AG08395 (cell line): ENCODE data around the gene METTL4.
"Not testable (repeated sequence)": the region's sequence is repeated elsewhere in the genome, so short reads cannot be mapped to it uniquely, and the experiment has no call there.

Source experiments
- DNase-seq: peaks from one replicate; pipeline ENCODE4 v3.0.0; 2012; ENCODE audit warnings: mixed read lengths, low spot score

The METTL4 gene

GRCh38 chr18:2559249-2559648 lies 12.1 kb downstream of the METTL4 start:
- no peak for DNase-seq

GRCh38 chr18:2557536-2557935 lies 13.8 kb downstream of the METTL4 start:
- no peak for DNase-seq

GRCh38 chr18:2555895-2556294 lies 15.4 kb downstream of the METTL4 start:
- DNase-seq: no peak

- DNase-seq: no peak
Observed at GRCh38 chr18:2554696-2555095, 16.6 kb downstream of the METTL4 start.

DNA sequence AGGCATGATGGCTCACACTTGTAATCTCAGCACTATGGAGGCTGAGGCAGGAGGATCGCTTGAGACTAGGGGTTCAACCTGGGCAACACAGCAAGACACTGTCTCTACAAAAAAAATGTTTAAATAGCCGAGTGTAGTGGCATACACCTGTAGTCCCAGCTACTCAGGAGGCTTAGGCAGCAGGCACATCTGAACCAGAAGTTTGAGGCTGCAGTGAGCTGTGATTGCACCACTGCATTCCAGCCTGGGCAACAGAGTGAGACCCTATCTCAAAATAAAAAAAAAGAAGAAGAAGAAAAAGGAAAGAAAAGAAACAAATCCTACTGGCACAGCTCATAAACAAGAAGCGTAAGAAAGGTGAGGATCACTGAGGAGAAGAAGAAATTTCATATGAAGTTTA lies 19.9 kb downstream of the METTL4 start:
- DNase-seq: no peak

GRCh38 chr18:2549462-2549861 lies 21.8 kb downstream of the METTL4 start:
- DNase-seq: no peak

DNA sequence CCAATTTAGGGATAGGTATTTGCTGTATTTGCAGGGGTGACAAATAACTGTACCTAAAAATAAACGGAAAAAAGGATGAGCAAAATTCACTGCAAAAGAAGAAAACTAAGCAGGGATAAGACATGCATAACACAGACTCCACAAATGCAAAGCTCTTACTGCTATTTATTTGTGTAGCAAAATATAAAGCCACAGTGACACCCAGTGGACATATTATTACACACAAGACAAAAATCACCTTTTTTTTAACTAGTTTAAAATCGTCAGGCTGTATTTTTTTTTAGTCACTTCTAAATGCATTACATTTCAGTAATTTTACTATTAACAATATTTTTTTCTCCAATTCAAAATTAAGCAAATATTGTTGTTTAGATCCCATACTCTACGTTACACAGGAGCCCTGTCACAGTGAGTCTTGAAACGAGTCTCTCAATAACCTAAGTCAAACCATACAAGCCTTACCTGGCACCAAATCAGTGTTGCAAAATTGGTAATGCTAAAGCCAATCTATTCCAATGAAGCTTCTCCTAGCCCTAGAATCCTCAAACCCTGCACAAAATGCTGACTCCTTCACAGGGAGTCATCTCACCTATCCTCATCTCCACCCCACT lies 23.7 kb downstream of the METTL4 start:
- peak; percentile 51 for DNase-seq

GRCh38 chr18:2545155-2545554 lies 26.1 kb downstream of the METTL4 start:
- DNase-seq: no peak

- DNase-seq: peak; percentile 45
Observed at GRCh38 chr18:2541925-2542563, 29.3 kb downstream of the METTL4 start.

GRCh38 chr18:2540575-2540974 lies 30.7 kb downstream of the METTL4 start:
- DNase-seq: no peak

GRCh38 chr18:2538844-2539243 lies 32.5 kb downstream of the METTL4 start:
- DNase-seq: no peak

GRCh38 chr18:2538236-2538635 lies 33.1 kb downstream of the METTL4 start:
- DNase-seq: no peak

- DNase-seq: no peak
Observed at GRCh38 chr18:2537296-2537695, 34.0 kb downstream of the METTL4 start.

GRCh38 chr18:2536493-2536892 lies 34.8 kb downstream of the METTL4 start:
- peak; percentile 7 for DNase-seq

DNA sequence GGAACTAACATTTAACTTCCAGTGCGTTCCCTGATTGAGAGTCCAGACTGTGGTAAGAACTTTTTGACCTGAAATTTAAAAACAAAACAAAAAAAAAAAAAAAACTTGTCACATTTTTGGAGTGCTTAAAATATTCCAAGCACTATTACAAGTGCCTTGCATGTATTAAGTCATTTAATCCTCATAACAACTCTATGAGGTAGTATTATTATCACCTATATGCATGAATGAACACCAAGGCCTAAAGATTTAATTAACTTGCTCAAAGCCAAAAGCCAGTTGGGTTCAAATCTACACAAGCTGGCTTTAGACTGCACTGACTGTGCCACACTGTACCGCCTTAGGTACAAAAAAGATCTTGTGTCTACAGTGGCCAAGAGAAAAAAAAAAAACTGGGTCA lies 35.2 kb downstream of the METTL4 start:
- DNase-seq: no peak

DNA sequence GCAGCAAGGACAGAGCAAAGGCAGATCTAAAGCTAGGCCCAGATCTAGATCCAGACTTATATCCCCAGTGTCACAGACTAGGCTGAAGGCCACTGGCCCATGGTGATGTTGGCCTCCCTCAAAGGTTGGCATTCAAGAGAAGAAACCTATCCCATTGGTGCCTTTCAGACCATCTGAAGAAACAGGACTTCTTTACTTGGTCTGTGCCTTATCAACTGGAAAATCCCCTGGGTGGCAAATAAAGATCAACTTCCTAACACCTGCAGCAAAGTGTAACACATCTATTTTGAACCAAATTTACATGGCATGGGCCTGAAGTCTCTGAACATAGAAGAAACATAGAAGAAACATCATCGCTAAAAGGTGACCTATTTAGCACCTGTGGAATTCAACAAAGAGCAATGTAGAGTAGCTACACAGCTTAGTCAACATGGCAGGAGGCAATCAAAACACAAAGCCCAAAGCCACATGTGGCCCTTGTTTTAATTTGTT lies 35.8 kb downstream of the METTL4 start:
- DNase-seq: no peak

DNA sequence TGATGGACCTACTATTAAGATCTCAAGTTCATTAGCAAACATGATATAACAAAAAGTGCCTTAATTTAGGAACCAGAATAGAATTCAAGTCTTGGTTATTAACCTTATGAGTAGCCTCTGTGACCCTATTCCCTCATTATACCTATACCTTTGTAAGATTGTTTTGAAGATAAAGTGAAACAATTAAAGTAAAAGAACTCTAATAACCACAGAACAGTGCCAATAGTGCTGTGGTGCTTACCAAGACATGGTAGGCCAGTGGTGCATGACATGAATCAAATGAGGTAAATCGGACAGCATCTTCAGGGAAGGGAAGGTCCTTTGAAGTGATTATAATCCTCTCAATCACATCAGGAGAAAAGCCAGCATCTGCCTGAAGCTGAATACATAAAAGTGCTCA lies 36.4 kb downstream of the METTL4 start:
- DNase-seq: no peak

DNA sequence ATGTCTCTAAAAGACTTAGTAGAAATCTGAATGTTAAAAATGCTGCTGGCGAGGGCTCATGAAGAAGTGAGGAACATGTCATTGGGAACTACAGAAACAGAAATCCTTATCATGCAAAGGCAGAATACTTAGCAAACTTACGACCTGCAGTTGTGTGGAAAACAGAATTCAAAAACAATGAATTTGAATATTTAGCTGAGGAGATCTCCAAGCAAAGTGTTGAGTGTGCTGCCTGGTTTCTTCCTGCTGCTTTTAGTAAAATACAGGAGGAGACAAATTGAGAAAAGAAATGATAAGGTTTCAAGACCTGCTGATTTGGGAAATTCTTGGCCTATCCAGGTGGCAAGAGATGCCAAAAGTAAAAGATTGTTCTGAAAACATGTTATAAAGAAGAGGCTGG lies 38.5 kb downstream of the METTL4 start:
- no peak for DNase-seq

GRCh38 chr18:2531751-2532150 lies 39.6 kb downstream of the METTL4 start:
- no peak for DNase-seq

- DNase-seq: no peak
Observed at GRCh38 chr18:2529154-2529553, 42.2 kb downstream of the METTL4 start.

GRCh38 chr18:2526329-2526728 lies 45.0 kb downstream of the METTL4 start:
- no peak for DNase-seq

GRCh38 chr18:2524794-2525198 lies 46.5 kb downstream of the METTL4 start:
- not testable (repeated sequence) for DNase-seq

DNA sequence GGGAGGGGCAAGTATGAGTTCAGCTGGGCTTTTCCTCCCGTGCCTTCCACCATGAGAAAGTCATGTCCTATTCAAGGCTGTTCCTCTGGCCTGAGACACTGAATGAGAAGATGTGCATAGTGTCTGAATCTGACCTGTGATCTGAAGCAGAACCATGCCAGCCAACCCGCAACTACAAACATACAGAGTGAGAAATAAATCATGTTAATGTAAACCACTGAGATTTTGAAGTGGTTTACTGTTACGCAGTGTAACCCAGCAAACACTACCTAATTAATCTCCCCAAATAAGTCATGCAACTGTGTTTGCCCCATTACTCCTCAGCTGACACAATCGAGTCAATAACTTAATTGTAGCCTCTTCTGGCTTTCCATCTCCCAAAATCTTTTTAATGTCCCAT lies 49.2 kb downstream of the METTL4 start:
- DNase-seq: no peak

DNA sequence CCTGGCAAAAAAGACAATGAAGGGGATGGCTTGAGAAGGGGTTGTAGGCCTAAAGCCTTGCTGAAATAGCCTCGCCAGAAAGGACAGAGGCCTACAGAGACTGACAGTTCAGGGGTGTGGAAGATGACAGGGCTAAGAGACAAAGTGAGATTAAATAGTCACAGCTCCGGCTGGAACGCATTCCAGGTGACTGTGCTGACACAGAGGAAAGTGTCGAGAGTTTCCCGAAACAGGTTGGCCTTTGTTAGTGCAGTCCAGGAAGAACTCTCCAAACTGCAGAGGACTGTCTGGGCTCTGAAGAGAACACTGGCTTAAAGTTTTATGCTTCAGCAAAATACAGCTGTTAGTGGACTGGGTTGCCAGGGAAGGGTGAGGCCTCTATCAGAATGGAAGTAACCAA lies 52.8 kb downstream of the METTL4 start:
- no peak for DNase-seq
